HepG2 (cell line): ENCODE data around the gene CCT6A. TPM values are rescaled to one million over a fixed set of nuclear protein-coding genes. Genes with fewer than 3 reads are reported as not detected.

ENCODE experiments used
- ATF3 ChIP-seq: sonication (generic); formaldehyde crosslinking; IDR thresholded peaks from 2 replicates; pipeline ENCODE4 v1.4.0; 2020; ENCODE audit warnings: missing genetic modification reagents
- HNRNPUL1 ChIP-seq: fragments of 200-400 bp; formaldehyde crosslinking; IDR thresholded peaks from 2 replicates; pipeline ENCODE4 v1.6.1; 2017; ENCODE audit warnings: low read depth, mild to moderate bottlenecking, low read length, moderate library complexity
- HOXA7 ChIP-seq: sonication (generic); formaldehyde crosslinking; IDR thresholded peaks from 2 replicates; pipeline ENCODE4 v1.8.1; 2022; ENCODE audit warnings: mild to moderate bottlenecking, missing genetic modification reagents, moderate library complexity
- NFATC3 ChIP-seq: sonication (generic); formaldehyde crosslinking; IDR thresholded peaks from 2 replicates; pipeline ENCODE4 v1.5.1; 2020; ENCODE audit warnings: mild to moderate bottlenecking, missing genetic modification reagents
- RELA ChIP-seq: sonication (generic); formaldehyde crosslinking; IDR thresholded peaks from 2 replicates; pipeline ENCODE4 v1.4.0; 2020; ENCODE audit warnings: missing genetic modification reagents
- RNF219 ChIP-seq: sonication (generic); formaldehyde crosslinking; IDR thresholded peaks from 2 replicates; pipeline ENCODE4 v1.5.0; 2020; ENCODE audit warnings: mild to moderate bottlenecking, missing genetic modification reagents
- RXRA ChIP-seq: sonication (generic); formaldehyde crosslinking; IDR thresholded peaks from 2 replicates; pipeline ENCODE4 v1.5.1; 2020; ENCODE audit warnings: missing genetic modification reagents
- TEAD2 ChIP-seq: sonication (generic); formaldehyde crosslinking; IDR thresholded peaks from 2 replicates; pipeline ENCODE4 v1.9.0; 2021; ENCODE audit warnings: missing genetic modification reagents
- ZFAT ChIP-seq: sonication (generic); formaldehyde crosslinking; conservative IDR thresholded peaks from 2 replicates; pipeline ENCODE4 v1.8.1; 2023; ENCODE audit warnings: missing genetic modification reagents, inconsistent platforms
- ZNF3 ChIP-seq: IDR thresholded peaks from 2 replicates; pipeline ENCODE4 v1.7.0; 2017; ENCODE audit warnings: inconsistent platforms
- ZNF468 ChIP-seq: sonication (generic); formaldehyde crosslinking; IDR thresholded peaks from 2 replicates; pipeline ENCODE4 v1.8.0; 2022; ENCODE audit warnings: mild to moderate bottlenecking, moderate library complexity, missing genetic modification reagents
- ZNF646 ChIP-seq: sonication (generic); formaldehyde crosslinking; IDR thresholded peaks from 2 replicates; pipeline ENCODE4 v1.9.0; 2021; ENCODE audit warnings: mild to moderate bottlenecking, missing genetic modification reagents
- ZNF687 ChIP-seq: sonication (generic); formaldehyde crosslinking; IDR thresholded peaks from 2 replicates; pipeline ENCODE4 v1.5.1; 2020; ENCODE audit warnings: mild to moderate bottlenecking, missing genetic modification reagents, moderate library complexity
- polyA plus RNA-seq, 8 experiments: library from polyadenylated mRNA; depleted of rRNA in 3 of 8; stranded (reverse) in 7 of 8; unstranded in 1 of 8; fragments of >200 nt; fragmentation: Illumina TruSeq in 4 of 8; extraction: Trizol in 4 of 8; gene quantifications; 2 replicates each; pipeline versions ENCODE4 v1.2.1 to v1.2.3, GENCODE V29; 2011 to 2016; ENCODE audit warnings: low read depth in 4 of 8, missing spikeins in 1 of 8, mixed read lengths in 1 of 8; ENCODE audit not compliant: insufficient read depth in 1 of 8
- total RNA-seq, 5 experiments: library from RNA; depleted of rRNA; stranded (reverse); fragments of >200 nt; fragmentation: Illumina TruSeq; extraction: Trizol; gene quantifications; 2 replicates each; pipeline ENCODE4 v1.2.3, GENCODE V29; 2016; ENCODE audit warnings: low read depth in 1 of 5

CCT6A gene
- total and polyA plus RNA-seq, 2 of the 13 experiments (the other 11 are each of a cell fraction or from before 2014, with no cell fraction given), result 219 to 292 TPM

GRCh38 chr7:56063882-56064625, 12.5 kb downstream of the CCT6A start, which contains the start of gene SUMF2 (continued):
- TF ChIP-seq ZNF646, result no peak
- no peak for TF ChIP-seq ZFAT (CRISPR knock-in tag)
- TF ChIP-seq RELA (CRISPR knock-in tag), result no peak
- TF ChIP-seq RNF219, result no peak
- peak; percentile 96 for TF ChIP-seq RXRA
- no peak for TF ChIP-seq TEAD2 (CRISPR knock-in tag)
- TF ChIP-seq NFATC3, result no peak
- TF ChIP-seq HNRNPUL1, result no peak
- TF ChIP-seq ZNF3 (CRISPR knock-in tag), result no peak
- no peak for TF ChIP-seq ZNF468 (CRISPR knock-in tag)
- no peak for TF ChIP-seq HOXA7 (CRISPR knock-in tag)
- peak; percentile 99 for TF ChIP-seq ZNF687 (CRISPR knock-in tag)
- no peak for TF ChIP-seq ATF3 (CRISPR knock-in tag)
